GM19099 (cell line): ENCODE results near the gene GPR108.

Experiments used
- POLR2A ChIP-seq: IDR thresholded peaks from 3 replicates; pipeline ENCODE4 v1.6.1; 2011; ENCODE audit warnings: low read depth; ENCODE audit not compliant: insufficient read length; ENCODE audit errors: extremely low read depth

GPR108 gene

GRCh38 chr19:6743066-6743465 lies 5.7 kb upstream of the GPR108 start:
- no peak for TF ChIP-seq POLR2A

GRCh38 chr19:6740589-6741343 lies 3.4 kb upstream of the GPR108 start:
- peak; percentile 26 for TF ChIP-seq POLR2A

GRCh38 chr19:6739883-6740588 lies 2.7 kb upstream of the GPR108 start:
- no peak for TF ChIP-seq POLR2A

- TF ChIP-seq POLR2A, result no peak
Observed at GRCh38 chr19:6739390-6739882, 2.1 kb upstream of the GPR108 start, which contains the start of gene TRIP10. Gene TRIP10 (plus strand): TSS chr19:6739680. CDS start chr19:6739762, 82 bp downstream.

- TF ChIP-seq POLR2A, result no peak
Observed at GRCh38 chr19:6738787-6739389, 1.5 kb upstream of the GPR108 start.

GRCh38 chr19:6737873-6738786 lies 750 bp upstream of the GPR108 start:
- peak; percentile 28 for TF ChIP-seq POLR2A

- TF ChIP-seq POLR2A, result no peak
Observed at GRCh38 chr19:6736917-6737283, 480 bp downstream of the GPR108 start.

- peak; percentile 60 for TF ChIP-seq POLR2A
Observed at GRCh38 chr19:6736169-6736916, 1.0 kb downstream of the GPR108 start.

- TF ChIP-seq POLR2A, result no peak
Observed at GRCh38 chr19:6735181-6735911, 2.0 kb downstream of the GPR108 start.

GRCh38 chr19:6734096-6734696 lies 3.2 kb downstream of the GPR108 start:
- no peak for TF ChIP-seq POLR2A

GRCh38 chr19:6733338-6734095 lies 3.9 kb downstream of the GPR108 start:
- TF ChIP-seq POLR2A, result no peak

- no peak for TF ChIP-seq POLR2A
Observed at GRCh38 chr19:6732803-6733337, 4.5 kb downstream of the GPR108 start.
